ENCODE data around the gene FXYD6.
A peak's percentile ranks its signal among the peaks of the same experiment; 100 is the strongest.
"Not testable (repeated sequence)": the region's sequence is repeated elsewhere in the genome, so short reads cannot be mapped to it uniquely, and the experiment has no call there.

FXYD6 gene

DNA sequence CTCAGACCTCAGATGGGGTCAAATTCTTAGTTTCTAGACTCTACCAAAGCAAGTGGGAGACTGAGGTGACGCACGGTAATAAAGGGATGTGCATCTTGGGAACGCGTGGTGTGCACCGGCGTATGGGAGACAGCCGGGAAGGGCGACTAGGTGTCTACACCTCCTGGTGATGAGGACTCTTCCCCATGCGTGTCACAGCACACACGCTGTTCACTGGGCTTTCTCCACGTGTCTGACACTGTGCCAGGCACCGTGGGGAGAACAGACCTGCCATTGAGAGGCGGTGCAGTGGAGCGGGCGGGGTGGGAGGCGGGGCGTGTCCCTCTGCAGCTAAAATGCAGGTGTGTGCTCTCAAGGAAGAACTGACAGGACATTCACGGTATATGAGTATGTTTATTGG is 5.3 kb downstream of the FXYD6 start:
- TF ChIP-seq, protein P1, sequence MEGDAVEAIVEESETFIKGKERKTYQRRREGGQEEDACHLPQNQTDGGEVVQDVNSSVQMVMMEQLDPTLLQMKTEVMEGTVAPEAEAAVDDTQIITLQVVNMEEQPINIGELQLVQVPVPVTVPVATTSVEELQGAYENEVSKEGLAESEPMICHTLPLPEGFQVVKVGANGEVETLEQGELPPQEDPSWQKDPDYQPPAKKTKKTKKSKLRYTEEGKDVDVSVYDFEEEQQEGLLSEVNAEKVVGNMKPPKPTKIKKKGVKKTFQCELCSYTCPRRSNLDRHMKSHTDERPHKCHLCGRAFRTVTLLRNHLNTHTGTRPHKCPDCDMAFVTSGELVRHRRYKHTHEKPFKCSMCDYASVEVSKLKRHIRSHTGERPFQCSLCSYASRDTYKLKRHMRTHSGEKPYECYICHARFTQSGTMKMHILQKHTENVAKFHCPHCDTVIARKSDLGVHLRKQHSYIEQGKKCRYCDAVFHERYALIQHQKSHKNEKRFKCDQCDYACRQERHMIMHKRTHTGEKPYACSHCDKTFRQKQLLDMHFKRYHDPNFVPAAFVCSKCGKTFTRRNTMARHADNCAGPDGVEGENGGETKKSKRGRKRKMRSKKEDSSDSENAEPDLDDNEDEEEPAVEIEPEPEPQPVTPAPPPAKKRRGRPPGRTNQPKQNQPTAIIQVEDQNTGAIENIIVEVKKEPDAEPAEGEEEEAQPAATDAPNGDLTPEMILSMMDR (IDR thresholded peaks at IDR 0.05), result no peak
- Histone ChIP-seq H3K4me3 (no peak overlapping the region), H3K27ac (no peak overlapping the region)
- DNase-seq (ENCODE audit: low spot score), result no peak

GRCh38 chr11:117870103-117870952 is 6.1 kb downstream of the FXYD6 start:
- TF ChIP-seq, protein P1 (IDR thresholded peaks at IDR 0.05), result no peak
- Histone ChIP-seq H3K27ac (no peak overlapping the region), H3K4me3 (no peak overlapping the region)
- DNase-seq (ENCODE audit: low spot score), result no peak

DNA sequence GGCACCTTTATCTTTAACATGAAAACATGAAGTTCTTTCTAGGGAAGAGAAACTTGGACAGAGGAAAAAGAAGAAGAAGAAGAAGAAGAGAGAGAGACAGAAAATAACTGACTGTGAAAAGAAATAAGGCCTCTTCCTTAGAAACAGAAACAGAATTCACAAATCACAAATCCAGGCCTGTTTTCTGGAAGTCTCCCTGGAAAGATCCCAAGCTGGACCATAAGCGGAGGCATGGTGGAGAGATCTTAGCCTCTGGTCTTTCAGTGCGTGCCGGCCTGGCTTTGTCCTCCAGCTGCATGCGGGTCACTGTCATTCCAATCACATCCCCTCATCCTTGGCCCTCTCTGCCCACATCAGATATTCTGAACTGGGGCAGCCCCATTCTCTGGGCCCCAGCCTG is 6.9 kb downstream of the FXYD6 start:
- DNase-seq (ENCODE audit: low spot score), result no peak
- H3K4me3 ChIP-seq, result no peak overlapping the region
- H3K27ac ChIP-seq, result no peak overlapping the region
- TF ChIP-seq, protein P1 (IDR thresholded peaks at IDR 0.05), result no peak

DNA sequence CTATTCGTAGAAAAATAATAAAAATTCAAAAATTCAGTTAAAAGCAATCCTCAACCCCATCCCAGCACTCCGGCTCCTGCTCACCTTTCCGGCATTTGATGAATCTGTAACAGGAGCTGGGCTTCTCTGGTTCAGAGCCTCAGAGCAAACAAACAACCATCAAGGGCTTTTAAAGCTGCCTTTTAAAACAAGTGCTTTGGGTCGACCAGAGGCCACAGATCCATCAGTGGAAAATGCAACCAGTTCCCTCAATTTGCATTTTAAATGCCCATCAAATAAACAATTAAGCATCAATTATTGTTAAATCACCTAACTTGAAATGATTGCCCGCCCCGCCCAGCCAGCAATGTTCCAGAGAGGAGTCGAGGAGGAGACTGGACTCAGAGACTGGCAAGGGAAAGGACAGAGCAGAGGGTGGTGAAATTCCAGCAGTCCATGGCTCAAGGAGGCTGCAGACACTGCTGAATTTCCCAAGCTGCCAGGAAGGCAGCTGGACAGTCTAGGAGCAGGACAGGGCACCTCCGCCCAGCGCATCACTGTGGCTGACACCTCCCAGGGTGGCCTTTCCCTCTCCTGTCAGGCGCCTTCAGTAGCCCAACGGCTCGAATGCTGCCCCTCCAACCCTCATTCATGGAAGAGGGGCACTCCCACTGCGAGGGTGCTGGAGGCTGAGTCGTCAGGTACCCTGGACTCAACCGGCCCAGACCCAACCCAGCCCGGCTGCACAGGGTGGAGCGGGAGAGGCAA is 7.5 kb downstream of the FXYD6 start:
- Histone ChIP-seq H3K27ac (no peak overlapping the region), H3K4me3 (no peak overlapping the region)
- TF ChIP-seq, protein P1 (IDR thresholded peaks at IDR 0.05), result no peak
- no peak for DNase-seq (ENCODE audit: low spot score)

GRCh38 chr11:117868088-117868487 is 8.4 kb downstream of the FXYD6 start:
- Histone ChIP-seq H3K27ac (no peak overlapping the region), H3K4me3 (no peak overlapping the region)
- DNase-seq (ENCODE audit: low spot score), result no peak
- TF ChIP-seq, protein P1 (IDR thresholded peaks at IDR 0.05), result no peak

GRCh38 chr11:117866526-117866925 is 9.9 kb downstream of the FXYD6 start:
- peak; percentile 64 for DNase-seq (ENCODE audit: low spot score)

DNA sequence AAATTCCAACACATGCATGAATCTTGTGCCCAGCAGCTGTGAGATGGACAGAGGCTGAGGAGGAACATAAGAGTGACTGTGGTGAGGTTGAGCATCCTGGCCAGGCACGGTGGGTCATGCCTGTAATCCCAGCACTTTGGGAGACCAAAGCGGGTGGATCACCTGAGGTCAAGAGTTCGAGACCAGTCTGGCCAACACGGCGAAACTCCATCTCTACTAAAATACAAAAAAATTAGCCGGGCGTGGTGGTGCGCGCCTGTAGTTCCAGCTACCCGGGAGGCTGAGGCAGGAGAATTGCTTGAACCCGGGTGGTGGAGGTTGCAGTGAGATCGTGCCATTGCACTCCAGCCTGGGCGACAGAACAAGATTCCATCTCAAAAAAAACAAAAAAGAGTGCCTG is 10.9 kb downstream of the FXYD6 start:
- not testable (repeated sequence) for H3K4me3 ChIP-seq, H3K27ac ChIP-seq
- peak; percentile 29 for DNase-seq (ENCODE audit: low spot score)

More at GRCh38 chr11:117866526-117866925, 9.9 kb downstream of the FXYD6 start:
- TF ChIP-seq, protein P1 (IDR thresholded peaks at IDR 0.05), result no peak
- no peak overlapping the region for H3K4me3 ChIP-seq
- H3K27ac ChIP-seq, result no peak overlapping the region
